ENCODE measurements around the gene DGKD. TPM values are rescaled to one million over a fixed set of nuclear protein-coding genes. Genes with fewer than 3 reads are reported as not detected.

The DGKD gene
- total RNA-seq, 2 experiments from 2014 or later, result 63.2 to 76.0 TPM

GRCh38 chr2:233349005-233349998 lies 5.0 kb upstream of the DGKD start:
- Mint-ChIP-seq H3K4me1 (peaks cover 27% of the 10 kb centered on the region), H3K36me3 (peaks cover 1% of the 10 kb centered on the region), H3K4me3 (no peak overlapping the region), H3K27me3 (no peaks in the 10 kb centered on the region), H3K27ac (no peak overlapping the region), H3K9me3 (no peaks in the 10 kb centered on the region)
- no peak for DNase-seq

GRCh38 chr2:233350708-233351107 lies 3.6 kb upstream of the DGKD start:
- no peaks in the 10 kb centered on the region for H3K27me3 Mint-ChIP-seq
- H3K36me3 Mint-ChIP-seq, result peaks cover 8% of the 10 kb centered on the region
- H3K4me1 Mint-ChIP-seq, result peaks cover 33% of the 10 kb centered on the region
- H3K27ac Mint-ChIP-seq, result peak overlapping the region; percentile 78
- H3K4me3 Mint-ChIP-seq, result no peak overlapping the region
- peak; percentile 44 for DNase-seq
- no peaks in the 10 kb centered on the region for H3K9me3 Mint-ChIP-seq

GRCh38 chr2:233351423-233351822 lies 2.9 kb upstream of the DGKD start:
- Mint-ChIP-seq H3K36me3 (peaks cover 15% of the 10 kb centered on the region), H3K27me3 (no peaks in the 10 kb centered on the region), H3K4me3 (no peak overlapping the region), H3K4me1 (peaks cover 40% of the 10 kb centered on the region), H3K27ac (no peak overlapping the region), H3K9me3 (no peaks in the 10 kb centered on the region)
- no peak for DNase-seq

GRCh38 chr2:233352141-233352842 lies 2.0 kb upstream of the DGKD start:
- no peak overlapping the region for H3K4me3 Mint-ChIP-seq
- peaks cover 22% of the 10 kb centered on the region for H3K36me3 Mint-ChIP-seq
- peaks cover 49% of the 10 kb centered on the region for H3K4me1 Mint-ChIP-seq

GRCh38 chr2:233353101-233353768 lies 1.1 kb upstream of the DGKD start:
- Mint-ChIP-seq H3K27ac (peak overlapping the region; percentile 87), H3K4me3 (peak overlapping the region; percentile 83), H3K4me1 (peaks cover 58% of the 10 kb centered on the region), H3K36me3 (peaks cover 29% of the 10 kb centered on the region), H3K27me3 (no peaks in the 10 kb centered on the region), H3K9me3 (no peaks in the 10 kb centered on the region)
- no peak for DNase-seq

More at GRCh38 chr2:233352141-233352842, 2.0 kb upstream of the DGKD start:
- H3K9me3 Mint-ChIP-seq, result no peaks in the 10 kb centered on the region
- H3K27me3 Mint-ChIP-seq, result no peaks in the 10 kb centered on the region
- no peak for DNase-seq
- no peak overlapping the region for H3K27ac Mint-ChIP-seq

GRCh38 chr2:233354500-233354924 lies 218 bp downstream of the DGKD start:
- no peak for DNase-seq
- Mint-ChIP-seq H3K9me3 (no peaks in the 10 kb centered on the region), H3K4me3 (no peak overlapping the region)

GRCh38 chr2:233354971-233355574 lies 779 bp downstream of the DGKD start:
- peaks cover 42% of the 10 kb centered on the region for H3K36me3 Mint-ChIP-seq
- H3K27me3 Mint-ChIP-seq, result no peaks in the 10 kb centered on the region
- H3K9me3 Mint-ChIP-seq, result no peaks in the 10 kb centered on the region
- H3K4me3 Mint-ChIP-seq, result peak overlapping the region; percentile 85
- H3K27ac Mint-ChIP-seq, result peak overlapping the region; percentile 74
- H3K4me1 Mint-ChIP-seq, result peaks cover 70% of the 10 kb centered on the region
- no peak for DNase-seq

More at GRCh38 chr2:233354500-233354924, 218 bp downstream of the DGKD start:
- no peaks in the 10 kb centered on the region for H3K27me3 Mint-ChIP-seq
- H3K36me3 Mint-ChIP-seq, result peaks cover 37% of the 10 kb centered on the region
- no peak overlapping the region for H3K27ac Mint-ChIP-seq
- H3K4me1 Mint-ChIP-seq, result peaks cover 67% of the 10 kb centered on the region

- H3K27me3 Mint-ChIP-seq, result no peaks in the 10 kb centered on the region
- H3K4me3 Mint-ChIP-seq, result peak overlapping the region; percentile 85
- no peak for DNase-seq
- peaks cover 47% of the 10 kb centered on the region for H3K36me3 Mint-ChIP-seq
- no peaks in the 10 kb centered on the region for H3K9me3 Mint-ChIP-seq
- peaks cover 68% of the 10 kb centered on the region for H3K4me1 Mint-ChIP-seq
- peak overlapping the region; percentile 63 for H3K27ac Mint-ChIP-seq
Measured at GRCh38 chr2:233355916-233356315, 1.6 kb downstream of the DGKD start.

GRCh38 chr2:233356546-233357308 lies 2.4 kb downstream of the DGKD start:
- H3K27me3 Mint-ChIP-seq, result no peaks in the 10 kb centered on the region
- peak overlapping the region; percentile 63 for H3K27ac Mint-ChIP-seq
- peaks cover 54% of the 10 kb centered on the region for H3K36me3 Mint-ChIP-seq
- H3K9me3 Mint-ChIP-seq, result peaks cover 2% of the 10 kb centered on the region
- peak overlapping the region; percentile 85 for H3K4me3 Mint-ChIP-seq
- peaks cover 65% of the 10 kb centered on the region for H3K4me1 Mint-ChIP-seq
- no peak for DNase-seq

- peaks cover 6% of the 10 kb centered on the region for H3K9me3 Mint-ChIP-seq
- H3K4me1 Mint-ChIP-seq, result peaks cover 65% of the 10 kb centered on the region
- no peak for DNase-seq
- H3K36me3 Mint-ChIP-seq, result peaks cover 65% of the 10 kb centered on the region
- H3K4me3 Mint-ChIP-seq, result peak overlapping the region; percentile 61
- peak overlapping the region; percentile 81 for H3K27ac Mint-ChIP-seq
- no peaks in the 10 kb centered on the region for H3K27me3 Mint-ChIP-seq
Measured at GRCh38 chr2:233358335-233358734, 4.0 kb downstream of the DGKD start.

GRCh38 chr2:233358947-233359346 lies 4.7 kb downstream of the DGKD start:
- H3K27me3 Mint-ChIP-seq, result no peaks in the 10 kb centered on the region
- H3K4me1 Mint-ChIP-seq, result peaks cover 62% of the 10 kb centered on the region
- H3K36me3 Mint-ChIP-seq, result peaks cover 70% of the 10 kb centered on the region
- H3K9me3 Mint-ChIP-seq, result peaks cover 10% of the 10 kb centered on the region
- H3K4me3 Mint-ChIP-seq, result peak overlapping the region; percentile 61
- H3K27ac Mint-ChIP-seq, result peak overlapping the region; percentile 81
- DNase-seq, result no peak

- Mint-ChIP-seq H3K27me3 (no peaks in the 10 kb centered on the region), H3K36me3 (peaks cover 78% of the 10 kb centered on the region), H3K4me1 (peaks cover 66% of the 10 kb centered on the region), H3K4me3 (no peak overlapping the region), H3K27ac (peak overlapping the region; percentile 81), H3K9me3 (peaks cover 10% of the 10 kb centered on the region)
- no peak for DNase-seq
Measured at GRCh38 chr2:233359823-233360222, 5.5 kb downstream of the DGKD start.

GRCh38 chr2:233360771-233361176 lies 6.5 kb downstream of the DGKD start:
- peaks cover 10% of the 10 kb centered on the region for H3K9me3 Mint-ChIP-seq
- H3K4me3 Mint-ChIP-seq, result no peak overlapping the region
- no peak for DNase-seq
- peak overlapping the region; percentile 43 for H3K27ac Mint-ChIP-seq
- peaks cover 79% of the 10 kb centered on the region for H3K36me3 Mint-ChIP-seq
- H3K27me3 Mint-ChIP-seq, result no peaks in the 10 kb centered on the region
- H3K4me1 Mint-ChIP-seq, result peaks cover 66% of the 10 kb centered on the region

- H3K27me3 Mint-ChIP-seq, result no peaks in the 10 kb centered on the region
- H3K9me3 Mint-ChIP-seq, result peaks cover 10% of the 10 kb centered on the region
- peak overlapping the region; percentile 32 for H3K27ac Mint-ChIP-seq
- no peak for DNase-seq
- H3K4me1 Mint-ChIP-seq, result peaks cover 66% of the 10 kb centered on the region
- no peak overlapping the region for H3K4me3 Mint-ChIP-seq
- peaks cover 78% of the 10 kb centered on the region for H3K36me3 Mint-ChIP-seq
Measured at GRCh38 chr2:233361297-233361696, 7.0 kb downstream of the DGKD start.
